Lower lobe of right lung (tissue), 2 donors: ENCODE measurements around the gene ULK4. TPM values are rescaled to one million over a fixed set of nuclear protein-coding genes. Genes with fewer than 3 reads are reported as not detected.
A peak's percentile ranks its signal among the peaks of the same experiment; 100 is the strongest.

ENCODE experiments used
- ATAC-seq, 2 donors: fragments of 200-7000 bp; cut with Tn5 transposase; one replicate each; pipeline ENCODE4 v1.9.1; 2020 to 2022; ENCODE audit warnings: mild to moderate bottlenecking in 2 of 2, moderate library complexity in 2 of 2
- DNase-seq: peaks from one replicate; pipeline ENCODE4 v3.0.0-alpha.2; 2020
- H3K27ac ChIP-seq: fragments of 200-600 bp; one replicate; pipeline ENCODE4 v1.8.0; 2022
- H3K27me3 ChIP-seq: fragments of 200-600 bp; one replicate; pipeline ENCODE4 v1.8.0; 2022; ENCODE audit warnings: low read depth
- H3K36me3 ChIP-seq: fragments of 200-600 bp; one replicate; pipeline ENCODE4 v1.8.0; 2022; ENCODE audit warnings: mild to moderate bottlenecking
- H3K4me1 ChIP-seq: fragments of 200-600 bp; one replicate; pipeline ENCODE4 v1.8.0; 2022
- H3K4me3 ChIP-seq: fragments of 200-600 bp; one replicate; pipeline ENCODE4 v1.8.0; 2022; ENCODE audit warnings: mild to moderate bottlenecking
- H3K9me3 ChIP-seq: fragments of 200-600 bp; one replicate; pipeline ENCODE4 v1.8.0; 2022
- intact Hi-C: fragments of 100-400 bp; cut with DNase I; formaldehyde crosslinking; loops from one replicate; pipeline ENCODE4 v1.11.0; 2022
- total RNA-seq: library from RNA; stranded (reverse); fragmentation: NEBNext Ultra II Directional; extraction: Animal tissue kit (Norgen Biotek cat#: 25700); gene quantifications from one replicate; pipeline ENCODE4 v1.2.1, GENCODE V29; 2021
- TF ChIP-seq, protein P1 (sequence below): fragments of 200-600 bp; IDR thresholded peaks from one replicate; pipeline ENCODE4 v1.8.0; 2022; ENCODE audit warnings: antibody characterized with exemption, mild to moderate bottlenecking
- donor health status: DM: no; HTN: yes; CAD: no; lungs with severe emphysema.

The ULK4 gene
- total RNA-seq, 1 donor from 2014 or later, result 11.4 TPM

GRCh38 chr3:41223078-41223477, 738.8 kb downstream of the ULK4 start:
- intact Hi-C loops, result no loop called here
- Histone ChIP-seq H3K4me3 (no peak overlapping the region), H3K27ac (no peak overlapping the region), H3K9me3 (no peaks in the 10 kb centered on the region), H3K4me1 (peaks cover 59% of the 10 kb centered on the region), H3K27me3 (no peaks in the 10 kb centered on the region), H3K36me3 (peaks cover 45% of the 10 kb centered on the region)
- TF ChIP-seq, protein P1, sequence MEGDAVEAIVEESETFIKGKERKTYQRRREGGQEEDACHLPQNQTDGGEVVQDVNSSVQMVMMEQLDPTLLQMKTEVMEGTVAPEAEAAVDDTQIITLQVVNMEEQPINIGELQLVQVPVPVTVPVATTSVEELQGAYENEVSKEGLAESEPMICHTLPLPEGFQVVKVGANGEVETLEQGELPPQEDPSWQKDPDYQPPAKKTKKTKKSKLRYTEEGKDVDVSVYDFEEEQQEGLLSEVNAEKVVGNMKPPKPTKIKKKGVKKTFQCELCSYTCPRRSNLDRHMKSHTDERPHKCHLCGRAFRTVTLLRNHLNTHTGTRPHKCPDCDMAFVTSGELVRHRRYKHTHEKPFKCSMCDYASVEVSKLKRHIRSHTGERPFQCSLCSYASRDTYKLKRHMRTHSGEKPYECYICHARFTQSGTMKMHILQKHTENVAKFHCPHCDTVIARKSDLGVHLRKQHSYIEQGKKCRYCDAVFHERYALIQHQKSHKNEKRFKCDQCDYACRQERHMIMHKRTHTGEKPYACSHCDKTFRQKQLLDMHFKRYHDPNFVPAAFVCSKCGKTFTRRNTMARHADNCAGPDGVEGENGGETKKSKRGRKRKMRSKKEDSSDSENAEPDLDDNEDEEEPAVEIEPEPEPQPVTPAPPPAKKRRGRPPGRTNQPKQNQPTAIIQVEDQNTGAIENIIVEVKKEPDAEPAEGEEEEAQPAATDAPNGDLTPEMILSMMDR, result no peak
- ATAC-seq, result no peak
- no peak for DNase-seq

- Histone ChIP-seq H3K27me3 (no peaks in the 10 kb centered on the region), H3K36me3 (peaks cover 39% of the 10 kb centered on the region), H3K27ac (no peak overlapping the region), H3K4me1 (peaks cover 65% of the 10 kb centered on the region), H3K4me3 (no peak overlapping the region), H3K9me3 (no peaks in the 10 kb centered on the region)
- TF ChIP-seq, protein P1, result no peak
- DNase-seq (no peak), ATAC-seq (no peak)
- intact Hi-C loops, result no loop called here
These were observed 739.4 kb downstream of the ULK4 start for GRCh38 chr3:41222501-41222900.

DNA sequence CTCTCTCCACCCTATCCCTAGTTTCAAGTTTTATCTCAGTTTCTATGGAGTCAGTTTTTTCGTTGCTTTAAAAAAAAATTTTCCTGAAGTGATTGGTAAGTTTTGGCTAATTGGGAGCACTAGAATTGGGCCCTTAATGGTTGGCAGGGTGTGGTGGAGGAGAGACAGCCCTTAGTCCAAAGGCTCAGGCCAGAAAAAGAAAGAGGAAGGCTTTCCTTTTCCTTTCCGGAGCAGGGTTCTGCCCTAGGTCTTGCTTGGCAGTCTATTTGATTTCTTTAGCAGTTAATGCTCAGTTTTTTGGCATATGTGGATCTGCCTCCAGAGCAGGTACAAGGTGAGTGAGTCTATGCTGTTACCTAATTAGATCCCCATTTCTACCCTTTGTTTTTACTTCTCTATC, 739.9 kb downstream of the ULK4 start:
- peak in 1 of 2 donors; percentile 11 for ATAC-seq
- no peak for DNase-seq
- Histone ChIP-seq H3K27ac (no peak overlapping the region), H3K4me3 (no peak overlapping the region), H3K9me3 (no peaks in the 10 kb centered on the region), H3K4me1 (peaks cover 69% of the 10 kb centered on the region), H3K27me3 (no peaks in the 10 kb centered on the region), H3K36me3 (peaks cover 34% of the 10 kb centered on the region)
- TF ChIP-seq, protein P1, result no peak
- intact Hi-C loops, result no loop called here

DNA sequence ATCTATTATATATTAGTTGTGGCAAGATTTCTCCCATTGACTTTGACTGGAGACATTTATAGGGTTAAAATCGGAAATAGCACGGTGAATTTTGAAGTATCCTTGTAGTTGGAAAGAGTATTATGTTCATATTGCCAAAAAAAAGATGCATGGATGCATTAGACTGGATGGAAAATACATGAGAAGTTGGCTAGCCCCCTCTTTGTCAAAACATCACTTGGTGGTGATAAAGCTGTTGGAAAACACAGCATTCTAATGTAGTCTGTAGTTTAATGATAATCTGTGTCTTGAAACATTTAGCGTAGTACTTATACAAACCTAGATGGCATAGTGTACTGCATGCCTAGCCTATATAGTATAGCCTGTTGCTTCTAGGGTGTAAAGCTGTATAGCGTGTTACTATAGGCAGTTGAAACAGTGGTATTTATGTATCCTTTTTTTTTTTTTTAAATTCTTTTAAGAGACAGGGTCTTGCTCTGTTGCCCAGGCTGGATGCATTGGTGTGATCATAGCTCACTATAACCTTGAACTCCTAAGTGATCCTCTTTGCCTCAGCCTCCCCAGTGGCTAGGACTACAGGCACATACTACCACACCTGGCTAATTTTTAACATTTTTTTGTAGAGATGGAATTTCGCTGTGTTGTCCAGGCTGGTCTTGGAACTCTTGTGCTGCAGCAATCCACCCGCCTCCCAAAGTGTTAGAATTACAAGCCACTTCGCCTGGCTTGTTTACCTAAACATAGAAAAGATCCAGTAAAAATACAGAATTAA, 740.8 kb downstream of the ULK4 start:
- Histone ChIP-seq H3K9me3 (no peaks in the 10 kb centered on the region), H3K27me3 (no peaks in the 10 kb centered on the region), H3K4me3 (no peak overlapping the region), H3K27ac (no peak overlapping the region), H3K4me1 (peaks cover 78% of the 10 kb centered on the region), H3K36me3 (peaks cover 25% of the 10 kb centered on the region)
- intact Hi-C loops, result no loop called here
- DNase-seq (no peak), ATAC-seq (peak in 1 of 2 donors; percentile 6)
- TF ChIP-seq, protein P1, result no peak

DNA sequence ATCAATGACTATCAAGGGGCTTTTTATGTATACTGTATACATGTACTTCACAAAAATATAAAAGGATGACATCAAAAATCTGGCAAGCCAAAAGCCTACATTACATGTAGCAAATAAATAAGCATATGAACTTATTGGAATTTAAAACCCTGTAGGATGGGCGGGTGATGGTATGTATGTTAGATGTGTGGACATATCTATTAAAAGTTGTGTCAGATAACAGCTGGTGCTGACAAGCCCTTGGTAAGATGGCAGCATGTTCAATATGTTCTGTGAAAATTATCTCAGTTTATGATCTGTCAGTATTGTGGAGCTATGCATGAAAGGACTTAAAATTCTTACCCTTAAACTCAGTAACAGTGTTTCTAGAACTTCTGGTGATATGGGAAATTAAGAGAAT, 742.5 kb downstream of the ULK4 start:
- no peak for ATAC-seq

More for the DNA sequence above, 742.5 kb downstream of the ULK4 start:
- DNase-seq, result no peak
- no peaks in the 10 kb centered on the region for H3K27me3 ChIP-seq
- H3K9me3 ChIP-seq, result no peaks in the 10 kb centered on the region
- peaks cover 8% of the 10 kb centered on the region for H3K36me3 ChIP-seq
- TF ChIP-seq, protein P1, result no peak
- no peak overlapping the region for H3K4me3 ChIP-seq
- no peak overlapping the region for H3K27ac ChIP-seq
- peaks cover 92% of the 10 kb centered on the region for H3K4me1 ChIP-seq
- intact Hi-C loops, result no loop called here
